Keratinocyte (primary cell): ENCODE data around the gene HCK. TPM values are rescaled to one million over a fixed set of nuclear protein-coding genes. Genes with fewer than 3 reads are reported as not detected.
A peak's percentile ranks its signal among the peaks of the same experiment; 100 is the strongest.
"Not testable (repeated sequence)": the region's sequence is repeated elsewhere in the genome, so short reads cannot be mapped to it uniquely, and the experiment has no call there.

ENCODE experiments used
- DNase-seq: peaks from one replicate; pipeline ENCODE4 v3.0.0-alpha.2; 2011; ENCODE audit warnings: low read depth, missing footprints, low spot score
- FAIRE-seq: peaks from 2 replicates; lab custom pipeline; 2011; peaks lifted over from hg19 to GRCh38; lab: Jason Lieb, UNC
- H2AFZ ChIP-seq: 2 replicates; pipeline ENCODE4 v1.6.0; 2012; ENCODE audit warnings: low read length, control low read depth, inconsistent platforms; ENCODE audit not compliant: control insufficient read depth
- H3K27ac ChIP-seq: 2 replicates; pipeline ENCODE4 v1.5.1; 2011; ENCODE audit warnings: low read length; ENCODE audit not compliant: control insufficient read depth, insufficient read depth
- H3K27me3 ChIP-seq: 3 replicates; pipeline ENCODE4 v1.6.0; 2011; ENCODE audit warnings: low read length; ENCODE audit not compliant: control insufficient read depth, insufficient read depth; ENCODE audit errors: extremely low read depth
- H3K36me3 ChIP-seq, 2 experiments: 2 replicates in 1 of 2; 3 replicates in 1 of 2; pipeline ENCODE4 v1.5.1; 2011; ENCODE audit warnings: low read length in 2 of 2, mild to moderate bottlenecking in 1 of 2; ENCODE audit not compliant: control insufficient read depth in 2 of 2, insufficient read depth in 2 of 2; ENCODE audit errors: extremely low read depth in 1 of 2
- H3K4me1 ChIP-seq: 3 replicates; pipeline ENCODE4 v1.5.1; 2011; ENCODE audit warnings: low read length; ENCODE audit not compliant: control insufficient read depth, insufficient read depth; ENCODE audit errors: extremely low read depth
- H3K4me2 ChIP-seq: 3 replicates; pipeline ENCODE4 v1.6.0; 2011; ENCODE audit warnings: low read depth, low read length; ENCODE audit not compliant: control insufficient read depth, insufficient read depth; ENCODE audit errors: extremely low read depth
- H3K4me3 ChIP-seq, 3 experiments: fragments of 200-600 bp in 1 of 3; sonication (generic) in 1 of 3; 2 replicates in 2 of 3; 3 replicates in 1 of 3; pipeline ENCODE4 v1.5.1; 2011 to 2016; ENCODE audit warnings: low read length in 3 of 3, mild to moderate bottlenecking in 3 of 3, control low read depth in 2 of 3, inconsistent platforms in 1 of 3, low read depth in 1 of 3, mixed read lengths in 1 of 3, mixed run types in 1 of 3, moderate library complexity in 1 of 3; ENCODE audit not compliant: control insufficient read depth in 2 of 3, insufficient read depth in 2 of 3; ENCODE audit errors: extremely low read depth in 1 of 3
- H3K79me2 ChIP-seq: 2 replicates; pipeline ENCODE4 v1.6.0; 2012; ENCODE audit warnings: low read length; ENCODE audit not compliant: control insufficient read depth, insufficient read depth
- H3K9ac ChIP-seq: 3 replicates; pipeline ENCODE4 v1.6.0; 2011; ENCODE audit warnings: low read length; ENCODE audit not compliant: control insufficient read depth, insufficient read depth; ENCODE audit errors: extremely low read depth
- H3K9me1 ChIP-seq: 3 replicates; pipeline ENCODE4 v1.6.0; 2011; ENCODE audit warnings: low read length; ENCODE audit not compliant: control insufficient read depth, insufficient read depth; ENCODE audit errors: extremely low read depth
- H3K9me3 ChIP-seq: 2 replicates; pipeline ENCODE4 v1.5.1; 2012; ENCODE audit warnings: low read depth, low read length; ENCODE audit not compliant: control insufficient read depth
- H4K20me1 ChIP-seq: 3 replicates; pipeline ENCODE4 v1.6.0; 2011; ENCODE audit warnings: low read length; ENCODE audit not compliant: control insufficient read depth, insufficient read depth; ENCODE audit errors: extremely low read depth
- CTCF ChIP-seq, 3 experiments: IDR thresholded peaks in 1 of 3; conservative IDR thresholded peaks in 1 of 3; optimal IDR thresholded peaks in 1 of 3; 2 replicates in 2 of 3; 3 replicates in 1 of 3; pipeline versions ENCODE3 to v1.5.1; 2011; ENCODE audit warnings: low read length in 3 of 3, mild to moderate bottlenecking in 3 of 3, moderate library complexity in 2 of 3, control low read depth in 1 of 3, inconsistent platforms in 1 of 3; ENCODE audit not compliant: insufficient read depth in 2 of 3; ENCODE audit errors: extremely low read depth in 1 of 3
- EZH2 ChIP-seq: IDR thresholded peaks from one replicate; pipeline ENCODE4 v1.6.1; 2012; ENCODE audit warnings: inconsistent platforms, mild to moderate bottlenecking, low read length, moderate library complexity
- dilution Hi-C: fragments of 300-500 bp; cut with MboI; formaldehyde crosslinking; loops from one replicate; pipeline ENCODE4 v1.7.0; 2020; ENCODE audit warnings: low sequenced_read_pairs; ENCODE audit not compliant: extremely low pct_ligation_motif_present
- polyA plus RNA-seq, 5 experiments: library from polyadenylated mRNA; depleted of rRNA in 3 of 5; stranded (reverse) in 3 of 5; stranded (forward) in 1 of 5; unstranded in 1 of 5; fragments of >200 nt; gene quantifications; 1 replicate in 1 of 5; 2 replicates in 3 of 5; 3 replicates in 1 of 5; pipeline versions ENCODE4 v1.2.1 to v1.2.3, GENCODE V29; 2011 to 2012; ENCODE audit warnings: missing spikeins in 2 of 5, low read depth in 1 of 5, low replicate concordance in 1 of 5

The HCK gene
- polyA plus RNA-seq, 1 donor (not counting 4 experiments of a cell fraction or from before 2014, with no cell fraction given), result not detected

- Histone ChIP-seq H3K9ac (no peak overlapping the region), H3K9me3 (no peaks in the 10 kb centered on the region), H3K4me3 (no peak overlapping the region), H3K36me3 (no peaks in the 10 kb centered on the region), H3K79me2 (no peaks in the 10 kb centered on the region), H3K27me3 (peaks cover 46% of the 10 kb centered on the region), H2AFZ (no peak overlapping the region), H3K4me1 (no peaks in the 10 kb centered on the region), H3K27ac (no peak overlapping the region), H3K9me1 (no peaks in the 10 kb centered on the region), H3K4me2 (peak overlapping the region; percentile 51), H4K20me1 (no peaks in the 10 kb centered on the region)
- FAIRE-seq (no peak), DNase-seq (no peak)
- TF ChIP-seq CTCF (optimal IDR thresholded peaks at IDR 0.05 in 1 of 3, IDR thresholded peaks at IDR 0.05 in 1 of 3, conservative IDR thresholded peaks at IDR 0.05 in 1 of 3; ENCODE audit: extremely low read depth in 1 of 3, insufficient read depth in 2 of 3, low read length in 3 of 3) (peak; percentile 53 to 99 (median 90)), EZH2 (peak; percentile 29)
- dilution Hi-C loops, result no loop called here
Measured at GRCh38 chr20:32031007-32031958, 20.8 kb upstream of the HCK start.

- no peaks in the 10 kb centered on the region for H4K20me1 ChIP-seq
- H3K27me3 ChIP-seq, result peaks cover 46% of the 10 kb centered on the region
- FAIRE-seq, result no peak
- DNase-seq, result no peak
- no peaks in the 10 kb centered on the region for H3K9me1 ChIP-seq
- no peaks in the 10 kb centered on the region for H3K36me3 ChIP-seq
- no peak for TF ChIP-seq CTCF (optimal IDR thresholded peaks at IDR 0.05 in 1 of 3, IDR thresholded peaks at IDR 0.05 in 1 of 3, conservative IDR thresholded peaks at IDR 0.05 in 1 of 3; ENCODE audit: extremely low read depth in 1 of 3, insufficient read depth in 2 of 3, low read length in 3 of 3)
- TF ChIP-seq EZH2, result no peak
- no peaks in the 10 kb centered on the region for H3K9me3 ChIP-seq
- no peak overlapping the region for H3K27ac ChIP-seq
- H2AFZ ChIP-seq, result no peak overlapping the region
- no peak overlapping the region for H3K9ac ChIP-seq
- H3K79me2 ChIP-seq, result no peaks in the 10 kb centered on the region
- H3K4me2 ChIP-seq, result no peak overlapping the region
- dilution Hi-C loops, result no loop called here
- H3K4me1 ChIP-seq, result no peaks in the 10 kb centered on the region
- H3K4me3 ChIP-seq, result no peak overlapping the region
Measured at GRCh38 chr20:32033316-32033715, 18.7 kb upstream of the HCK start.

- H4K20me1 ChIP-seq, H3K9me3 ChIP-seq, dilution Hi-C loops, H3K4me3 ChIP-seq, H3K27ac ChIP-seq, H2AFZ ChIP-seq, H3K36me3 ChIP-seq, FAIRE-seq, DNase-seq, H3K79me2 ChIP-seq, H3K9me1 ChIP-seq, H3K4me2 ChIP-seq, H3K4me1 ChIP-seq, H3K9ac ChIP-seq: not testable (repeated sequence)
- peaks cover 46% of the 10 kb centered on the region for H3K27me3 ChIP-seq
Measured at GRCh38 chr20:32033721-32034120, 18.3 kb upstream of the HCK start.
